SK-N-MC (cell line): ENCODE measurements around the gene MMP20.

Source experiments
- EZH2 ChIP-seq: fragments of 200-600 bp; sonication (generic); IDR thresholded peaks from one replicate; pipeline ENCODE4 v1.6.1; 2017; ENCODE audit warnings: antibody characterized with exemption
- FOXP2 ChIP-seq: optimal IDR thresholded peaks from 2 replicates; pipeline ENCODE3; 2011; ENCODE audit warnings: mild to moderate bottlenecking, moderate library complexity; ENCODE audit not compliant: insufficient read depth; ENCODE audit errors: extremely low read length, control extremely low read depth
- POLR2AphosphoS5 ChIP-seq: IDR thresholded peaks from 2 replicates; pipeline ENCODE4 v1.6.1; 2012; ENCODE audit warnings: mild to moderate bottlenecking, low read depth, low read length, borderline replicate concordance

DNA sequence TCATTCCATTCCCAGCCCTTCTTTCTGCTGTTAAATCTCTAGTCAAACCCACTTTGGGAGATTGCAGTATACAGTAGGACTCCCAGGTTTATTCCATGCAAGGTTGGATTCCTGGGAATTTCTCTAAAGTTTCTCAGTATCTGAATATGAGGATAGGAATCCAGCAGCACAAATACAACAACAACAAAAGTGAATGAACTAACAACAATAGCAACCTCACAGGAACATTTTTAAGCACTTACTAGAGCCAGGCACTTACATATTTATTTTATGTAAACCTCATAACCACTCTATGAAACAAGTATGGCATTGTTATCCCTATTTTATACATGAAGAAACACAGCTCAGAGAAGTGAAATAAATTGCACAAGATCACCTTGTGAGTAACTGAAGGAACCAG, 96.5 kb downstream of the MMP20 start:
- TF ChIP-seq EZH2 (no peak), POLR2AphosphoS5 (no peak), FOXP2 (no peak)
